HEK293T (cell line): Measurements from ENCODE around the gene SLC6A7.

Source experiments
- BHLHE40 ChIP-seq: fragments of 450-650 bp; IDR thresholded peaks from 2 replicates; pipeline ENCODE4 v1.6.1; 2016; ENCODE audit warnings: mild to moderate bottlenecking, moderate library complexity, borderline replicate concordance
- FOXM1 ChIP-seq: fragments of 450-650 bp; IDR thresholded peaks from 2 replicates; pipeline ENCODE4 v1.6.1; 2017; ENCODE audit warnings: mild to moderate bottlenecking, borderline replicate concordance
- LEF1 ChIP-seq: fragments of 450-650 bp; IDR thresholded peaks from 2 replicates; pipeline ENCODE4 v1.6.1; 2017; ENCODE audit warnings: mild to moderate bottlenecking, borderline replicate concordance
- NFRKB ChIP-seq: fragments of 450-650 bp; IDR thresholded peaks from 2 replicates; pipeline ENCODE4 v1.6.1; 2016; ENCODE audit warnings: mild to moderate bottlenecking, moderate library complexity
- SP1 ChIP-seq: fragments of 450-650 bp; IDR thresholded peaks from 2 replicates; pipeline ENCODE4 v1.6.1; 2017
- SUZ12 ChIP-seq: fragments of 450-650 bp; IDR thresholded peaks from 2 replicates; pipeline ENCODE4 v1.6.1; 2016; ENCODE audit warnings: mild to moderate bottlenecking
- TARDBP ChIP-seq: fragments of 450-650 bp; IDR thresholded peaks from 2 replicates; pipeline ENCODE4 v1.6.1; 2016
- ZNF384 ChIP-seq: fragments of 450-650 bp; IDR thresholded peaks from 2 replicates; pipeline ENCODE4 v1.6.1; 2016
- TF ChIP-seq, protein P1 (sequence below): fragments of 450-650 bp; IDR thresholded peaks from 2 replicates; pipeline ENCODE4 v1.6.1; 2016

DNA sequence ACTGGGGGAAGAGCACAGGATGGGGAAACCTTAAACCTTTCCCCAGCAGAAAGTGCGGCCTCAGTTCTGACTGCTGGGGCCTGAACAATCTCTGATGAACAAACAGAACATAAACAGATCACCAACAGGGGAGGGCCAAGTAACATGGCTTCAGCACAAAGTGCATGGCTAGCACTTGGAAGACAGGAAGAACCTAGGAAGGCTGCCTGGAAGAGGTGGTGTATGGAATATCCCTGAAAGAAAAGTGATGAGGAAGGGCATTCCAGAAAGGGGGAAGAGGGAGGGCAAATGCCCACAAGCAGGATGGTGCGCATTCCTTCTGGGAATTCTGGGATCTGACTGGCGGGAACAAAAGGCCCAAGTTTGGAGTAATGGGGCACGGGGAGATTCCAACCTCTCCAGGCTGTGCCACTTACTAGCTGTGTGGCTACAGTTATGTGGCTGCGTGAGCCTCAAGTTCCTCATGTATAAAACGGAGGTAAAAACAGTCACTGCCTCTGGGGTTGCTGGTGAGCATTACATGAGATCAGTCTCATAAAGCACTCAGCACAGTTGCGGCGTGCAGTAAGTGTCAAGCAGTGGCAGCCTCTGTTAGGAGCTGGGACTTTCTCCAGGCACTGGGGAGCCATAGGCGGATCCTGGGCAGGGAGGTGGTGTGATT, 35.8 kb upstream of the SLC6A7 start:
- TF ChIP-seq SP1 (no peak), BHLHE40 (no peak), LEF1 (no peak), SUZ12 (no peak), FOXM1 (no peak), ZNF384 (no peak), TARDBP (no peak), NFRKB (no peak)
- TF ChIP-seq, protein P1, sequence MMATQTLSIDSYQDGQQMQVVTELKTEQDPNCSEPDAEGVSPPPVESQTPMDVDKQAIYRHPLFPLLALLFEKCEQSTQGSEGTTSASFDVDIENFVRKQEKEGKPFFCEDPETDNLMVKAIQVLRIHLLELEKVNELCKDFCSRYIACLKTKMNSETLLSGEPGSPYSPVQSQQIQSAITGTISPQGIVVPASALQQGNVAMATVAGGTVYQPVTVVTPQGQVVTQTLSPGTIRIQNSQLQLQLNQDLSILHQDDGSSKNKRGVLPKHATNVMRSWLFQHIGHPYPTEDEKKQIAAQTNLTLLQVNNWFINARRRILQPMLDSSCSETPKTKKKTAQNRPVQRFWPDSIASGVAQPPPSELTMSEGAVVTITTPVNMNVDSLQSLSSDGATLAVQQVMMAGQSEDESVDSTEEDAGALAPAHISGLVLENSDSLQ = no peak
